Small intestine (tissue), 7 donors: Measurements from ENCODE around the gene ZFP1. TPM values are rescaled to one million over a fixed set of nuclear protein-coding genes. Genes with fewer than 3 reads are reported as not detected.
A peak's percentile ranks its signal among the peaks of the same experiment; 100 is the strongest.

Experiments
- DNase-seq, 2 donors: peaks; one replicate each; pipeline versions ENCODE4 v3.0.0 to v3.0.0-alpha.2; 2013
- FAIRE-seq: peaks from 2 replicates; lab custom pipeline; 2012; peaks lifted over from hg19 to GRCh38; lab: Jason Lieb, UNC
- H3K27ac ChIP-seq, 3 donors: one replicate each; pipeline ENCODE4 v1.5.1; 2013; ENCODE audit warnings: low read length in 2 of 3, mild to moderate bottlenecking in 2 of 3, control low read depth in 1 of 3, inconsistent platforms in 1 of 3, low read depth in 1 of 3, moderate library complexity in 1 of 3
- H3K27me3 ChIP-seq, 3 donors: one replicate each; pipeline ENCODE4 v1.6.1; 2013; ENCODE audit warnings: low read length in 3 of 3, inconsistent platforms in 1 of 3; ENCODE audit not compliant: control insufficient read depth in 3 of 3, insufficient read depth in 3 of 3
- H3K36me3 ChIP-seq, 3 donors: one replicate each; pipeline ENCODE4 v1.6.1; 2013; ENCODE audit warnings: low read length in 3 of 3, inconsistent platforms in 1 of 3, low read depth in 1 of 3, mild to moderate bottlenecking in 1 of 3, moderate library complexity in 1 of 3; ENCODE audit not compliant: control insufficient read depth in 3 of 3, insufficient read depth in 2 of 3
- H3K4me1 ChIP-seq, 3 donors: one replicate each; pipeline ENCODE4 v1.6.1; 2013; ENCODE audit warnings: low read length in 2 of 3, inconsistent platforms in 1 of 3, low read depth in 1 of 3, mild to moderate bottlenecking in 1 of 3, moderate library complexity in 1 of 3; ENCODE audit not compliant: control insufficient read depth in 3 of 3, insufficient read depth in 2 of 3
- H3K4me3 ChIP-seq, 3 donors: one replicate each; pipeline ENCODE4 v1.5.1; 2013; ENCODE audit warnings: low read length in 3 of 3, control low read depth in 1 of 3, inconsistent platforms in 1 of 3, low read depth in 1 of 3, mild to moderate bottlenecking in 1 of 3, moderate library complexity in 1 of 3
- H3K9me3 ChIP-seq, 2 donors: one replicate each; pipeline ENCODE4 v1.6.1; 2013; ENCODE audit warnings: low read depth in 1 of 2, low read length in 1 of 2; ENCODE audit not compliant: control insufficient read depth in 2 of 2, insufficient read depth in 1 of 2
- WGBS, 3 donors: extraction: QIAGEN DNeasy Blood & Tissue Kit; methylation state at CpG; one replicate each; pipeline ENCODE4 v1.1.7; 2013; 5-methylcytosine and 5-hydroxymethylcytosine counted together
- polyA plus RNA-seq, 4 donors: library from polyadenylated mRNA; stranded (reverse) in 3 of 4; unstranded in 1 of 4; fragments of 200-250 nt in 3 of 4; fragments of 120-200 nt in 1 of 4; gene quantifications; one replicate each; pipeline versions ENCODE4 v1.2.1 to v1.2.3, GENCODE V29; 2013
- donor health status: healthy with polysubstance abuse.
- donor health status: control.
- donor health status: control.
- donor health status: Bipolar disorder and iron deficiency.
- donor health status: healthy.

The ZFP1 gene
- polyA plus RNA-seq, 4 donors, result 2.2 to 8.8 (median 2.8) TPM

GRCh38 chr16:75111514-75111940 is 36.8 kb upstream of the ZFP1 start:
- Histone ChIP-seq H3K4me1 (peaks cover 4 to 34% (median 5%) of the 10 kb centered on the region in 3 donors), H3K9me3 (no peaks in the 10 kb centered on the region), H3K27me3 (no peaks in the 10 kb centered on the region), H3K4me3 (no peak overlapping the region), H3K36me3 (peaks cover 0 to 20% (median 0%) of the 10 kb centered on the region in 3 donors), H3K27ac (peak overlapping the region in 1 of 3 donors; percentile 24)
- FAIRE-seq (no peak), DNase-seq (no peak)
- 39 to 48% (median 45%) methylated on average over 7 of the region's 7 CpGs for WGBS, 3 donors

- FAIRE-seq, result no peak
- Histone ChIP-seq H3K27me3 (no peaks in the 10 kb centered on the region), H3K4me1 (peaks cover 4 to 34% (median 5%) of the 10 kb centered on the region in 3 donors)
Observed at GRCh38 chr16:75111961-75112733, 36.2 kb upstream of the ZFP1 start.

GRCh38 chr16:75112734-75113491 is 35.4 kb upstream of the ZFP1 start:
- H3K27me3 ChIP-seq, result no peaks in the 10 kb centered on the region
- no peak overlapping the region for H3K4me3 ChIP-seq
- no peaks in the 10 kb centered on the region for H3K9me3 ChIP-seq
- WGBS, 3 donors, result 39 to 54% (median 41%) methylated on average over 14 of the region's 14 CpGs
- H3K36me3 ChIP-seq, result peaks cover 0 to 11% (median 0%) of the 10 kb centered on the region in 3 donors
- FAIRE-seq, result no peak
- H3K27ac ChIP-seq, result no peak overlapping the region
- no peak for DNase-seq
- peaks cover 4 to 34% (median 5%) of the 10 kb centered on the region in 3 donors for H3K4me1 ChIP-seq

More at GRCh38 chr16:75111961-75112733, 36.2 kb upstream of the ZFP1 start:
- Histone ChIP-seq H3K9me3 (no peaks in the 10 kb centered on the region), H3K4me3 (no peak overlapping the region), H3K27ac (peak overlapping the region in 1 of 3 donors; percentile 24), H3K36me3 (peaks cover 0 to 15% (median 0%) of the 10 kb centered on the region in 3 donors)
- no peak for DNase-seq
- WGBS, 3 donors, result 50 to 66% (median 56%) methylated on average over 26 of the region's 26 CpGs

GRCh38 chr16:75113541-75114121 is 34.7 kb upstream of the ZFP1 start:
- Histone ChIP-seq H3K27ac (no peak overlapping the region), H3K9me3 (no peaks in the 10 kb centered on the region), H3K27me3 (no peaks in the 10 kb centered on the region), H3K4me3 (no peak overlapping the region), H3K36me3 (peaks cover 0 to 10% (median 0%) of the 10 kb centered on the region in 3 donors), H3K4me1 (peaks cover 4 to 32% (median 5%) of the 10 kb centered on the region in 3 donors)
- DNase-seq (no peak), FAIRE-seq (no peak)
- WGBS, 3 donors, result 77 to 87% (median 86%) methylated on average over 20 of the region's 20 CpGs

GRCh38 chr16:75114179-75114945 is 34.0 kb upstream of the ZFP1 start:
- no peaks in the 10 kb centered on the region for H3K27me3 ChIP-seq
- H3K4me3 ChIP-seq, result no peak overlapping the region
- H3K27ac ChIP-seq, result no peak overlapping the region
- no peak for DNase-seq
- no peak for FAIRE-seq
- H3K9me3 ChIP-seq, result no peaks in the 10 kb centered on the region
- peaks cover 0 to 8% (median 0%) of the 10 kb centered on the region in 3 donors for H3K36me3 ChIP-seq
- H3K4me1 ChIP-seq, result peaks cover 1 to 25% (median 5%) of the 10 kb centered on the region in 3 donors
- WGBS, 3 donors, result 90 to 94% (median 93%) methylated on average over 39 to 44 of the region's 44 CpGs

GRCh38 chr16:75114946-75115825 is 33.1 kb upstream of the ZFP1 start:
- Histone ChIP-seq H3K4me1 (peaks cover 0 to 17% (median 3%) of the 10 kb centered on the region in 3 donors), H3K27ac (no peak overlapping the region), H3K9me3 (no peaks in the 10 kb centered on the region), H3K4me3 (peak overlapping the region in 1 of 3 donors; percentile 52), H3K27me3 (no peaks in the 10 kb centered on the region), H3K36me3 (peaks cover 0 to 3% (median 0%) of the 10 kb centered on the region in 3 donors)
- DNase-seq (no peak), FAIRE-seq (no peak)
- 85 to 91% (median 91%) methylated on average over 43 to 45 of the region's 45 CpGs for WGBS, 3 donors
